ENCODE measurements around the gene CRTC1. TPM values are rescaled to one million over a fixed set of nuclear protein-coding genes. Genes with fewer than 3 reads are reported as not detected.
"Not testable (repeated sequence)": the region's sequence is repeated elsewhere in the genome, so short reads cannot be mapped to it uniquely, and the experiment has no call there.

The CRTC1 gene
- total RNA-seq, 1 donor from 2014 or later = 19.7 TPM

- DNase-seq (ENCODE audit: low spot score) = no peak
Measured at GRCh38 chr19:18726846-18727245, 43.4 kb downstream of the CRTC1 start.

GRCh38 chr19:18727602-18728001, 44.1 kb downstream of the CRTC1 start:
- not testable (repeated sequence) for DNase-seq (ENCODE audit: low spot score)

- DNase-seq (ENCODE audit: low spot score) = no peak
Measured at GRCh38 chr19:18729933-18730530, 46.6 kb downstream of the CRTC1 start.

- no peak for DNase-seq (ENCODE audit: low spot score)
Measured at GRCh38 chr19:18730885-18731513, 47.5 kb downstream of the CRTC1 start.

- DNase-seq (ENCODE audit: low spot score) = no peak
Measured at GRCh38 chr19:18731562-18732008, 48.1 kb downstream of the CRTC1 start.

GRCh38 chr19:18733196-18733647, 49.7 kb downstream of the CRTC1 start:
- DNase-seq (ENCODE audit: low spot score) = no peak

GRCh38 chr19:18733762-18734332, 50.4 kb downstream of the CRTC1 start:
- DNase-seq (ENCODE audit: low spot score) = not testable (repeated sequence)

- no peak for DNase-seq (ENCODE audit: low spot score)
Measured at GRCh38 chr19:18735324-18735723, 51.8 kb downstream of the CRTC1 start.

GRCh38 chr19:18735752-18736151, 52.3 kb downstream of the CRTC1 start:
- DNase-seq (ENCODE audit: low spot score) = no peak

- DNase-seq (ENCODE audit: low spot score) = no peak
Measured at GRCh38 chr19:18736415-18737336, 53.2 kb downstream of the CRTC1 start.

- DNase-seq (ENCODE audit: low spot score) = no peak
Measured at GRCh38 chr19:18737337-18737953, 54.0 kb downstream of the CRTC1 start.

- DNase-seq (ENCODE audit: low spot score) = no peak
Measured at GRCh38 chr19:18737954-18738351, 54.5 kb downstream of the CRTC1 start.

GRCh38 chr19:18738961-18739690, 55.6 kb downstream of the CRTC1 start:
- DNase-seq (ENCODE audit: low spot score) = no peak

GRCh38 chr19:18741124-18742121, 57.9 kb downstream of the CRTC1 start:
- DNase-seq (ENCODE audit: low spot score) = peak; percentile 78

GRCh38 chr19:18742324-18742723, 58.8 kb downstream of the CRTC1 start:
- DNase-seq (ENCODE audit: low spot score) = no peak

GRCh38 chr19:18742838-18743783, 59.6 kb downstream of the CRTC1 start:
- DNase-seq (ENCODE audit: low spot score) = peak; percentile 78

GRCh38 chr19:18743784-18744418, 60.4 kb downstream of the CRTC1 start:
- no peak for DNase-seq (ENCODE audit: low spot score)
